OCI-LY7 (cell line): ENCODE results near the gene SSRP1. TPM values are rescaled to one million over a fixed set of nuclear protein-coding genes. Genes with fewer than 3 reads are reported as not detected.
"Not testable (repeated sequence)": the region's sequence is repeated elsewhere in the genome, so short reads cannot be mapped to it uniquely, and the experiment has no call there.

Source experiments
- BruUV-seq: library from RNA; stranded (reverse); fragments of 400-500 nt; replicated peaks from 2 replicates; lab custom pipeline; 2021; lab: Mats Ljungman, UMichigan
- CTCF ChIA-PET: fragments of 300-600 bp; sonication (Branson Sonifier 250); formaldehyde crosslinking; loops from one replicate; lab custom pipeline; 2022; ENCODE audit warnings: antibody characterized with exemption; ENCODE audit not compliant: unreplicated experiment; lab: Charles Lee
- POLR2A ChIA-PET: fragments of 300-600 bp; sonication (Branson Sonifier 250); formaldehyde crosslinking; loops from one replicate; lab custom pipeline; 2022; ENCODE audit warnings: antibody characterized with exemption; lab: Charles Lee
- DNase-seq: peaks from one replicate; pipeline ENCODE4 v3.0.0-alpha.2; 2015; ENCODE audit warnings: low spot score
- H2AFZ ChIP-seq: fragments of 200-600 bp; sonication (generic), shearing (Covaris generic); 2 replicates; pipeline ENCODE4 v1.6.1; 2014; ENCODE audit warnings: mild to moderate bottlenecking, antibody characterized with exemption, low read length, moderate library complexity
- H3K27ac ChIP-seq: fragments of 200-600 bp; sonication (generic); 2 replicates; pipeline ENCODE4 v1.5.1; 2014; ENCODE audit warnings: mixed run types, low read depth, mild to moderate bottlenecking, moderate library complexity, low read length, inconsistent platforms; ENCODE audit not compliant: poor library complexity, severe bottlenecking
- H3K36me3 ChIP-seq: fragments of 200-600 bp; sonication (generic); 2 replicates; pipeline ENCODE4 v1.6.1; 2014; ENCODE audit warnings: mild to moderate bottlenecking, antibody characterized with exemption, low read length, moderate library complexity, mixed read lengths; ENCODE audit not compliant: insufficient read depth
- H3K4me1 ChIP-seq: fragments of 200-600 bp; sonication (generic); 2 replicates; pipeline ENCODE4 v1.5.1; 2014; ENCODE audit warnings: mild to moderate bottlenecking, low read length; ENCODE audit not compliant: insufficient read depth, poor library complexity, severe bottlenecking
- H3K4me2 ChIP-seq: fragments of 200-600 bp; sonication (generic); 2 replicates; pipeline ENCODE4 v1.6.1; 2014; ENCODE audit warnings: mild to moderate bottlenecking, low read length
- H3K4me3 ChIP-seq: fragments of 200-600 bp; sonication (generic); 2 replicates; pipeline ENCODE4 v1.5.1; 2014; ENCODE audit warnings: mild to moderate bottlenecking, low read depth, low read length; ENCODE audit not compliant: poor library complexity, severe bottlenecking
- H3K79me2 ChIP-seq: fragments of 200-600 bp; sonication (generic); 2 replicates; pipeline ENCODE4 v1.6.1; 2016; ENCODE audit warnings: low read depth, mild to moderate bottlenecking, low read length, moderate library complexity, mixed read lengths; ENCODE audit not compliant: insufficient read depth
- H3K9me2 ChIP-seq: fragments of 200-600 bp; sonication (generic); 2 replicates; pipeline ENCODE4 v1.6.1; 2016; ENCODE audit warnings: mild to moderate bottlenecking, low read length, mixed read lengths; ENCODE audit not compliant: insufficient read depth
- H3K9me3 ChIP-seq: fragments of 200-600 bp; sonication (generic); 2 replicates; pipeline ENCODE4 v1.6.1; 2014; ENCODE audit warnings: mild to moderate bottlenecking, mixed run types, low read length, mixed read lengths
- H4K20me1 ChIP-seq: fragments of 200-600 bp; sonication (generic); 2 replicates; pipeline ENCODE4 v1.6.1; 2014; ENCODE audit warnings: mild to moderate bottlenecking, antibody characterized with exemption, low read length, moderate library complexity, mixed read lengths; ENCODE audit not compliant: insufficient read depth
- CTCF ChIP-seq: fragments of 200-600 bp; sonication (generic); conservative IDR thresholded peaks from 2 replicates; pipeline ENCODE4 v1.5.1; 2014; ENCODE audit warnings: mild to moderate bottlenecking, antibody characterized with exemption, low read length, moderate library complexity, mixed read lengths
- EZH2phosphoT487 ChIP-seq: fragments of 200-600 bp; sonication (generic); IDR thresholded peaks from 2 replicates; pipeline ENCODE4 v1.6.1; 2018; ENCODE audit warnings: low read depth, borderline replicate concordance, mild to moderate bottlenecking, mixed run types, antibody characterized with exemption, low read length, moderate library complexity, mixed read lengths
- intact Hi-C: fragments of 100-400 bp; cut with micrococcal nuclease; formaldehyde crosslinking; loops from one replicate; pipeline ENCODE4 v1.10.0; 2022; ENCODE audit not compliant: unreplicated experiment
- total RNA-seq, 2 experiments: library from RNA; depleted of rRNA in 1 of 2; stranded (reverse); fragments of >200 nt in 1 of 2; shearing (Covaris generic) in 1 of 2; gene quantifications; 2 replicates each; pipeline ENCODE4 v1.2.3, GENCODE V29; 2014 to 2022

The SSRP1 gene
- total RNA-seq, 2 experiments from 2014 or later = 146 to 221 TPM

GRCh38 chr11:57361926-57362325 is 26.2 kb upstream of the SSRP1 start:
- TF ChIP-seq CTCF (no peak), EZH2phosphoT487 (no peak)
- H3K9me3 ChIP-seq = no peaks in the 10 kb centered on the region
- H4K20me1 ChIP-seq = no peaks in the 10 kb centered on the region
- no peaks in the 10 kb centered on the region for H3K36me3 ChIP-seq
- H3K4me1 ChIP-seq = no peaks in the 10 kb centered on the region
- no peak for DNase-seq
- H3K4me3 ChIP-seq = no peak overlapping the region
- CTCF ChIA-PET = interaction anchor here (0.6 kb wide), 1 partner anchor 1905 kb away, joined by 4 read pairs; no protein-coding TSS in a partner anchor
- H3K79me2 ChIP-seq = no peaks in the 10 kb centered on the region
- no peaks in the 10 kb centered on the region for H3K9me2 ChIP-seq
- BruUV-seq = no TSS peak
- POLR2A ChIA-PET = interaction anchor here (1.2 kb wide), 1 partner anchor 375 kb away, joined by 3 read pairs; no protein-coding TSS in a partner anchor
- intact Hi-C loops = no loop called here
- H2AFZ ChIP-seq = no peak overlapping the region
- no peak overlapping the region for H3K4me2 ChIP-seq
- H3K27ac ChIP-seq = no peak overlapping the region

GRCh38 chr11:57361420-57361819 is 25.7 kb upstream of the SSRP1 start:
- CTCF ChIA-PET, DNase-seq, H3K9me3 ChIP-seq, H4K20me1 ChIP-seq, H3K4me3 ChIP-seq, H3K36me3 ChIP-seq, intact Hi-C loops, H3K4me2 ChIP-seq, H2AFZ ChIP-seq, H3K9me2 ChIP-seq, BruUV-seq, H3K4me1 ChIP-seq, H3K27ac ChIP-seq, H3K79me2 ChIP-seq: not testable (repeated sequence)
- POLR2A ChIA-PET = interaction anchor here (0.6 kb wide), 1 partner anchor 24 kb away, joined by 6 read pairs; no protein-coding TSS in a partner anchor

DNA sequence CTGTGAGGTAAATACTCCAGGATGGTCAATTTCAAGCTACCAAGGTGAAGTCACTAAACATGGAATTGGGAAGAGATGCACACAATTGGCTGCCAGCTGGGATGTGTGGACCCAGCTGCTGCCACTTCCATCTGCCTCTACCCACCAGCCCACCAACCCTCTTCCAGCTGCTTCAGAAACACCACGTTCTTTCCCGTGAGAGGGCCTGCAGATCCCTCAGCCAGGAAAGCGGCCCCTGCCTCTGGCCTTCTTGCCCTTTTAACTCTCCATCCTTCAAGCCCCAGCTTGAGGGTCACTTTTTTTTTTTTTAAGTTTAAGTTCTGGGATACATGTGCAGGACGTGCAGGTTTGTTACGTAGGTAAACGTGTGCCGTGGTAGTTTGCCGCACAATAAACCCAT is 25.3 kb upstream of the SSRP1 start:
- no peak for DNase-seq
- no peak overlapping the region for H3K4me2 ChIP-seq
- BruUV-seq = no TSS peak
- no peaks in the 10 kb centered on the region for H4K20me1 ChIP-seq
- no peaks in the 10 kb centered on the region for H3K9me2 ChIP-seq
- CTCF ChIA-PET = no interaction called here
- H3K4me1 ChIP-seq = no peaks in the 10 kb centered on the region
- TF ChIP-seq CTCF = no peak
- no peak for TF ChIP-seq EZH2phosphoT487
- no peak overlapping the region for H2AFZ ChIP-seq
- no peak overlapping the region for H3K27ac ChIP-seq
- intact Hi-C loops = no loop called here
- POLR2A ChIA-PET = interaction anchor here (0.5 to 0.6 kb wide), 2 partner anchors 24 to 326 kb away, joined by 5 to 6 read pairs; no protein-coding TSS in a partner anchor
- no peak overlapping the region for H3K4me3 ChIP-seq
- H3K79me2 ChIP-seq = no peaks in the 10 kb centered on the region
- no peaks in the 10 kb centered on the region for H3K36me3 ChIP-seq
- no peaks in the 10 kb centered on the region for H3K9me3 ChIP-seq
